GM18499 (cell line): ENCODE data around the gene PDE1C.

Experiments
- ATAC-seq: cut with Tn5 transposase; IDR thresholded peaks from one replicate; pipeline ENCODE4 v1.9.1; 2021; ENCODE audit warnings: moderate number of reproducible peaks; ENCODE audit not compliant: insufficient read depth, unreplicated experiment

The PDE1C gene

GRCh38 chr7:32070406-32071360, at the start of gene PDE1C:
Gene PDE1C, minus strand, starts transcription at chr7:32070407.
- ATAC-seq = no peak

GRCh38 chr7:32119790-32120196, 49.6 kb upstream of the PDE1C start:
- ATAC-seq = no peak

- ATAC-seq = no peak
These were observed 47.6 kb upstream of the PDE1C start for GRCh38 chr7:32117837-32118236.

- no peak for ATAC-seq
These were observed 46.2 kb upstream of the PDE1C start for GRCh38 chr7:32116436-32116835.

- no peak for ATAC-seq
These were observed 45.6 kb upstream of the PDE1C start for GRCh38 chr7:32115831-32116230.

GRCh38 chr7:32108651-32109050, 38.4 kb upstream of the PDE1C start:
- no peak for ATAC-seq

- ATAC-seq = no peak
These were observed 34.6 kb upstream of the PDE1C start for GRCh38 chr7:32104766-32105165.

GRCh38 chr7:32103361-32103760, 33.2 kb upstream of the PDE1C start:
- ATAC-seq = no peak

- ATAC-seq = no peak
These were observed 32.2 kb upstream of the PDE1C start for GRCh38 chr7:32102432-32102873.

GRCh38 chr7:32100407-32100907, 30.2 kb upstream of the PDE1C start:
- ATAC-seq = no peak

- no peak for ATAC-seq
These were observed 24.3 kb upstream of the PDE1C start for GRCh38 chr7:32094516-32094915.

- ATAC-seq = no peak
These were observed 23.5 kb upstream of the PDE1C start for GRCh38 chr7:32093415-32094408.

- no peak for ATAC-seq
These were observed 22.1 kb upstream of the PDE1C start for GRCh38 chr7:32092346-32092745.

- no peak for ATAC-seq
These were observed 21.5 kb upstream of the PDE1C start for GRCh38 chr7:32091608-32092210.

- no peak for ATAC-seq
These were observed 19.5 kb upstream of the PDE1C start for GRCh38 chr7:32089678-32090077.

- no peak for ATAC-seq
These were observed 19.0 kb upstream of the PDE1C start for GRCh38 chr7:32089256-32089655.

- no peak for ATAC-seq
These were observed 18.3 kb upstream of the PDE1C start for GRCh38 chr7:32088451-32088881.

GRCh38 chr7:32079510-32079909, 9.3 kb upstream of the PDE1C start:
- no peak for ATAC-seq

- ATAC-seq = no peak
These were observed 8.6 kb upstream of the PDE1C start for GRCh38 chr7:32078824-32079223.

- no peak for ATAC-seq
These were observed 7.6 kb upstream of the PDE1C start for GRCh38 chr7:32077806-32078205.
